K562 (cell line): ENCODE data around the gene STON2. TPM values are rescaled to one million over a fixed set of nuclear protein-coding genes. Genes with fewer than 3 reads are reported as not detected.

Experiments used
- CTBP1 ChIP-seq: fragments of 450-650 bp; IDR thresholded peaks from 2 replicates; pipeline ENCODE4 v1.6.1; 2016; ENCODE audit warnings: borderline replicate concordance
- FOS ChIP-seq: IDR thresholded peaks from 3 replicates; pipeline ENCODE4 v1.6.1; 2011; ENCODE audit not compliant: insufficient read length; ENCODE audit errors: extremely low read depth
- HDAC1 ChIP-seq, 2 experiments: fragments of 450-650 bp; IDR thresholded peaks; 2 replicates each; pipeline ENCODE4 v1.6.1; 2016 to 2017; ENCODE audit warnings: inconsistent platforms in 1 of 2, mild to moderate bottlenecking in 1 of 2, moderate library complexity in 1 of 2
- HINFP ChIP-seq: fragments of 450-650 bp; conservative IDR thresholded peaks from 2 replicates; pipeline ENCODE4 v1.6.1; 2016; ENCODE audit warnings: missing genetic modification characterization, low read depth, mild to moderate bottlenecking, control low read depth, missing compliant biosample characterization
- HLTF ChIP-seq: fragments of 450-650 bp; IDR thresholded peaks from 2 replicates; pipeline ENCODE4 v1.6.1; 2016
- MGA ChIP-seq: fragments of 450-650 bp; IDR thresholded peaks from 2 replicates; pipeline ENCODE4 v1.6.1; 2016; ENCODE audit warnings: mild to moderate bottlenecking, moderate library complexity
- MYNN ChIP-seq, 2 experiments: sonication (generic); formaldehyde crosslinking in 1 of 2; IDR thresholded peaks; 2 replicates each; pipeline versions ENCODE4 v1.5.0 to v1.6.1; 2016 to 2020; ENCODE audit warnings: antibody characterized with exemption in 1 of 2, missing genetic modification reagents in 1 of 2
- POLR2H ChIP-seq: IDR thresholded peaks from 2 replicates; pipeline ENCODE4 v1.6.1; 2016; ENCODE audit warnings: missing genetic modification characterization, low read depth, mild to moderate bottlenecking, control low read depth, missing compliant biosample characterization, moderate library complexity
- TOE1 ChIP-seq, 2 experiments: fragments of 450-650 bp in 1 of 2; sonication (generic) in 1 of 2; formaldehyde crosslinking in 1 of 2; IDR thresholded peaks; 2 replicates each; pipeline versions ENCODE4 v1.7.1 to v1.8.0; 2016 to 2022; ENCODE audit warnings: borderline replicate concordance in 2 of 2, mild to moderate bottlenecking in 2 of 2, antibody characterized with exemption in 1 of 2, inconsistent platforms in 1 of 2, low read depth in 1 of 2, missing genetic modification reagents in 1 of 2, moderate library complexity in 1 of 2
- ZBTB33 ChIP-seq: sonication (generic); formaldehyde crosslinking; IDR thresholded peaks from 2 replicates; pipeline ENCODE4 v1.8.1; 2023; ENCODE audit warnings: mild to moderate bottlenecking, missing genetic modification reagents
- ZNF347 ChIP-seq: fragments of 450-650 bp; formaldehyde crosslinking; IDR thresholded peaks from 2 replicates; pipeline ENCODE4 v1.4.0; 2020; ENCODE audit warnings: low read depth, mild to moderate bottlenecking, moderate library complexity
- polyA plus RNA-seq, 8 experiments: library from polyadenylated mRNA; depleted of rRNA in 4 of 8; stranded (reverse) in 5 of 8; unstranded in 3 of 8; fragments of >200 nt; fragmentation: Nextera tagmentation in 2 of 8; fragmentation: Illumina TruSeq in 1 of 8; extraction: Ambion mirVana in 2 of 8; extraction: Trizol in 1 of 8; gene quantifications; 2 replicates each; pipeline versions ENCODE4 v1.2.1 to v1.2.3, GENCODE V29; 2011 to 2014; ENCODE audit warnings: inconsistent platforms in 1 of 8, missing spikeins in 1 of 8
- total RNA-seq, 7 experiments: library from RNA; depleted of rRNA in 6 of 7; stranded (reverse); fragments of >200 nt in 6 of 7; fragmentation: Illumina TruSeq in 2 of 7; extraction: Trizol in 2 of 7; gene quantifications; 2 replicates each; pipeline versions ENCODE4 v1.2.1 to v1.2.3, GENCODE V29; 2011 to 2021; ENCODE audit warnings: low replicate concordance in 1 of 7

STON2 gene
- total and polyA plus RNA-seq, 9 of the 15 experiments (the other 6 are each of a cell fraction or from before 2014, with no cell fraction given), result 7.8 to 99.3 (median 53.5) TPM

- TF ChIP-seq HINFP (tag) (no peak), ZBTB33 (CRISPR knock-in tag) (no peak), TOE1 (IDR thresholded peaks at IDR 0.05; ENCODE audit: borderline replicate concordance) (no peak), TOE1 (CRISPR knock-in tag; IDR thresholded peaks at IDR 0.05; ENCODE audit: borderline replicate concordance, low read depth) (no peak), ZNF347 (CRISPR knock-in tag) (no peak), POLR2H (tag) (no peak), CTBP1 (peak; percentile 19; the same call in 1 of the 2 replicates), HLTF (no peak), MYNN (IDR thresholded peaks at IDR 0.05) (no peak), MYNN (CRISPR knock-in tag; IDR thresholded peaks at IDR 0.05) (no peak), FOS (peak; percentile 66), MGA (peak; percentile 84), HDAC1 (IDR thresholded peaks at IDR 0.05) (peak in 1 of 2 experiments; percentile 22; a peak in 1 of 4 replicates)
These were observed 36.4 kb upstream of the STON2 start (continued) for GRCh38 chr14:81436296-81437138.
